Vagina (tissue), 2 donors: ENCODE data around the gene CTNNAL1.

Experiments used
- POLR2AphosphoS5 ChIP-seq, 2 donors: sonication (generic); formaldehyde crosslinking; IDR thresholded peaks; one replicate each; pipeline ENCODE4 v1.9.0; 2017; ENCODE audit warnings: antibody characterized with exemption in 2 of 2, mild to moderate bottlenecking in 2 of 2, low read depth in 1 of 2; ENCODE audit not compliant: insufficient read depth in 1 of 2
- TF ChIP-seq, protein P1 (sequence below), 3 experiments: fragments of 450-650 bp in 2 of 3; fragments of 200-600 bp in 1 of 3; sonication (generic) in 1 of 3; IDR thresholded peaks; one replicate each; pipeline ENCODE4 v1.5.1; 2017 to 2019; ENCODE audit warnings: antibody characterized with exemption in 3 of 3, mild to moderate bottlenecking in 2 of 3, moderate library complexity in 2 of 3

- TF ChIP-seq, protein P1, sequence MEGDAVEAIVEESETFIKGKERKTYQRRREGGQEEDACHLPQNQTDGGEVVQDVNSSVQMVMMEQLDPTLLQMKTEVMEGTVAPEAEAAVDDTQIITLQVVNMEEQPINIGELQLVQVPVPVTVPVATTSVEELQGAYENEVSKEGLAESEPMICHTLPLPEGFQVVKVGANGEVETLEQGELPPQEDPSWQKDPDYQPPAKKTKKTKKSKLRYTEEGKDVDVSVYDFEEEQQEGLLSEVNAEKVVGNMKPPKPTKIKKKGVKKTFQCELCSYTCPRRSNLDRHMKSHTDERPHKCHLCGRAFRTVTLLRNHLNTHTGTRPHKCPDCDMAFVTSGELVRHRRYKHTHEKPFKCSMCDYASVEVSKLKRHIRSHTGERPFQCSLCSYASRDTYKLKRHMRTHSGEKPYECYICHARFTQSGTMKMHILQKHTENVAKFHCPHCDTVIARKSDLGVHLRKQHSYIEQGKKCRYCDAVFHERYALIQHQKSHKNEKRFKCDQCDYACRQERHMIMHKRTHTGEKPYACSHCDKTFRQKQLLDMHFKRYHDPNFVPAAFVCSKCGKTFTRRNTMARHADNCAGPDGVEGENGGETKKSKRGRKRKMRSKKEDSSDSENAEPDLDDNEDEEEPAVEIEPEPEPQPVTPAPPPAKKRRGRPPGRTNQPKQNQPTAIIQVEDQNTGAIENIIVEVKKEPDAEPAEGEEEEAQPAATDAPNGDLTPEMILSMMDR (IDR thresholded peaks at IDR 0.05) = no peak
- TF ChIP-seq POLR2AphosphoS5 (IDR thresholded peaks at IDR 0.05; ENCODE audit: insufficient read depth in 1 of 2, low read depth in 1 of 2) = no peak
Measured at GRCh38 chr9:108996643-108997042, 16.7 kb downstream of the CTNNAL1 start.
